NCI-H146 treated with DMSO at 0.1 percent for 48 hours (cell line): ENCODE measurements around the gene SMIM29.

ENCODE experiments used
- DNase-seq: peaks from one replicate; lab custom pipeline; 2025; ENCODE audit not compliant: unreplicated experiment; lab: John Stamatoyannopoulos, UW

Gene SMIM29

DNA sequence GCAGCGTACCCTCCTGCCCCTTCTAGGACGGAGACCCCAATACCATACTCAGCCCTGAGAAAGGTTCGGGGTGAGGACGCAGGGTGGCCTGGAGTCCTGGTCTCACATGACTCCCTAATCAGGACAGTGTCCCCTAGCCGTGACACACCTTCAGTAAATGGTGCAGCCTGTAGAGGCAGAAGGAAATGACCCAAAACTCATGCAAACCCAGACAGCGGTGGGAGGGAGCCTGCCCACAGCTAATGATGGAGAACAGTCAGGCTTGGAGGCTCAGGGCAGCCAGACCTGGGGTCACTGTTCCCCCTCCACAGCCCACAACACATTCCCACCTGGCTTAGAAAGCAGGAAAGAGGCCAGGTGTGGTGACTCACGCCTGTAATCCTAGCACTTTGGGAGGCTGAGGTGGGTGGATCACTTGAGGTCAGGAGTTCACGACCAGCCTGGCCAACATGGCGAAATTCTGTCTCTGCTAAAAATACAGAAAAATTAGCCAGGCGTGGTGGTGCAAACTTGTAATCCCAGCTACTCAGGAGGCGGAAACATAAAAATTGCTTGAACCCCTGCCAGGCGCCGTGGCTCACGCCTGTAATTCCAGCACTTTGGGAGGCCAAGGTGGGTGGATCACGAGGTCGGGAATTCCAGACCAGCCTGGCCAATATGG lies 20.9 kb downstream of the SMIM29 start:
- DNase-seq: no peak

- DNase-seq: no peak
Observed at GRCh38 chr6:34226731-34227586, 21.8 kb downstream of the SMIM29 start.

DNA sequence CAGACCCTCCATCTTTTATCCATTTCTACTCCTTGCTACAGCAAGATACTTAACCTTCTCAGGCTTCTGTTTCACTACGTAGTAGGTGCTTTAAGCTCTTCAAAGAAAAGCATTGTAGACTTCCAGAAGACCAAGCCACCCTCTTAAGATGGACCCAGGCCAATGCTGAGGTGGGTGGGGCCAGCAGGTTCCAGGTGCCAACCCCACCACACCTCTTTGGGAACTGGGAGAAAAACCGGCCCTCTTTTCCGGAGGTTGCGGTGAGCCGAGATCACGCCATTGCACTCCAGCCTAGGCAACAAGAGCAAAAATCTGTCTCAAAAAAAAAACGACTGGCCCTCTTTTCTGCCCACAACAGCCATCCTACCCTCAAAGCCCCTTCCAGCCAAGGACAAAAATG lies 22.7 kb downstream of the SMIM29 start:
- DNase-seq: no peak

- DNase-seq: no peak
Observed at GRCh38 chr6:34225551-34225950, 23.3 kb downstream of the SMIM29 start.

- peak; percentile 72 for DNase-seq
Observed at GRCh38 chr6:34223956-34224940, 24.6 kb downstream of the SMIM29 start.

DNA sequence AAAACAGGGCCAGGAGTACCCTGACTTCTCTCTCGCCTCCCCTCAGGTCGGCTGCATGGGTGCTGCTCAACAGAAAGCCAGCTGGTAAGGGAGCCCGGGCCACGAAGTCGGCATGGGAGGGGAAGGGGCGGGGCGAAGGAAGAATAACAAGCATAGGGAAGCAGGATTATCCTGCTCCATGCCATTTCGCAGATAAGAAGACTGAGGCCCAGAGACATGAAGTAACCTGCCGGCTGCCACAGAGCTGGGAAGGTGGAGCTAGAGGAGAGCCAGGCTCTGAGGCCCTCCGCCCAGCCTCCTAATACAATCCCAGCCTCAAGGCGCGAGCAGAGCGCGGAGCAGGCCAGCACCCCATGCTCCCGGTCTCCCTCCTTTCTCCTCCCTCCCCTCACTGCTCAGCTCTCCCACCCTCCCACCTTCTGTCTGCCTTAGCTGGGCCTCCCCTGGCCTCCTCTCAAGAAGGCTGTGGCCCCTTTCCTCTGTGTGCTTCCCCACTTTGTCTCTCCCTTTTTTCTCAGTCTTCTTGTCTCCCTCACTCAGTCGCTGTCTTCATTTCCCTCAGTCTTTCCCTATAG lies 25.3 kb downstream of the SMIM29 start:
- DNase-seq: no peak

DNA sequence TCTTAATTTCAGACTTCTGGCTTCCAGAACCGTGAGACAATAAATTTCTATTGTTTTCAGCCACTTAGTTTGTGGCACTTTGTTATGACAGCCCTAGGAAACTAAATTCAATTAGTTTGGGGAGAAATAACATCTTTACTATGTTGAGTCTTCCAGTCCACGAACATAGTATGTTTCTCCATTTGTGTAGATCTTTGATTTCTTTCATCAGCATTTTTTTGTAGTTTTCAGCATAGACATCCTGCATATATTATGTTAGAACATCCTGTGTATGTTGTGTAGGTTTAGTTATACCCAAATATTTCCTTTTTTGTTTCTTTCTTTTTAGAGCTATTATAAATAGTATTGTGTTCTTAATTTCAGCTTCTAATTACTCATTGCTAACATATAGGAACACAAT lies 30.1 kb downstream of the SMIM29 start:
- no peak for DNase-seq

- no peak for DNase-seq
Observed at GRCh38 chr6:34213772-34214171, 35.0 kb downstream of the SMIM29 start.

DNA sequence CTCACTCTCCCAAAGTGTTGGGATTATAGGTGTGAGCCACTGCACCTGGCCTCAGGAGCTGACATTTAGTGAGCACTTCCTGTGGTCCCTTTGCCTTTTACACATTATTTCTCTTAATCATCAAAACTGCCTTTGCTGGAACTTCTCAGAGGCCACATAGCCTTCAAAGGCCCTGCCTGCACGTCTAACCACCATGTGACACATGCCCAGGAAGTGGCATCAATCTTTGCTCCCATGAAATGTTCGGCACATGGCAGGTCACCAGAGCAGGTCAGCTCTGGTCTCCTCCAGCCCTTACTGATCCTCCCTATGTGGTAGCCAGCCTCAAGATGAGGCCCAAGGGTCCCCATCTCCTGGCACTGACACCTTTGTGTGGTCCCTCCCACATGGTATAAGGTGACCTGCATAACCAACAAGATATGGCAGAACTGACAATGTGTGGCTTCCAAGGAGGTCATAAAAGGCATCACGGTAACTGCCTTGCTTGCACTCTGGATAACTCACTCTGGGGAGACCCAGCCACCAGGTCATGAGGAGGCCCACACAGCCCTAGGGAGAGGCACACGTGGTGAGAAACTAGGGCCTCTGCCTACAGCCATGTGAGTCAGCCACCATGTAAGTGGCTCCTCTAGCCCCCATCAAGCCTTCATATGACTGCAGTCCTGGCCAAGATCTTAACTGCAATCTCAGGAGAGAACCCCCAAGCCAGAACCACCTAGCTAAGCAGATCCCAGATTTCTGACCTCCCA lies 40.9 kb downstream of the SMIM29 start:
- no peak for DNase-seq

GRCh38 chr6:34206726-34207125 lies 42.1 kb downstream of the SMIM29 start:
- no peak for DNase-seq

DNA sequence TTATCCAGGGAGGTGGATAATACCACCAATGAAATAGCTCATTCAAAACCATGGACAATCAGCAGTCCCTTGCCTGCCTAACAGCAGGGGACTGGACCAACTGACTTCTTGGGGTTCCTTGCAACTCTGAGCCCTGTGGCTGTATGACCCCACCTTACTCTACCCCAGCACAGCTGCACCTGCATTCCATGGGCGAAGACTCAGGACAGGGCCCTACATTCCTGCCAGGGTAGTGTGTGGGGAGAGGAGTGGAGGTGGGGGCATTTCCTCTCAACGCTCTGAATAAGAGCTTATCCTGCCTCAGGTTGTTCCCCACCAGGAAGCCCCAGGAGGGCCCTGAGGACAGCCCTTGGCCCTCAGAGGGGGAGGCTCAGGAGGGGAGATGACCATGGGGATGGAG lies 42.9 kb downstream of the SMIM29 start:
- no peak for DNase-seq

DNA sequence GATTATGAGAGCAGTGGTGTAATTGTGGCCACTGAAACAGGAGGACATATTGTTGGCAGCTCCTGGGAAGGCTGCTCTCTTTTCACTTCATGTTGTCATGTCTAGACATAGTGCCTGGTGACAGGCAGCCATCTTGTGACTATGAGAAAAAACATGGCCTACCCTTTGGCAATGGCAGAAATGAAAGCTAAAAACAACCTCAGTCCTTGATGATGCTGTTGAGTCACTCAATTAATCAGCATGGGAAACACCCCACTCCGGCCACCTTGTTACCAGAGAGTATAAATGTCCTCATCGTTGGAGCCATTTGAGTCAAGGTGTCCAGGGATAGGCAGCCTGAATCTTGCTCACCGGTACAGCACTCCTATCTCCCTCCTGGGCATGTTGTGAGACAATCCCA lies 43.3 kb downstream of the SMIM29 start:
- DNase-seq: no peak

DNA sequence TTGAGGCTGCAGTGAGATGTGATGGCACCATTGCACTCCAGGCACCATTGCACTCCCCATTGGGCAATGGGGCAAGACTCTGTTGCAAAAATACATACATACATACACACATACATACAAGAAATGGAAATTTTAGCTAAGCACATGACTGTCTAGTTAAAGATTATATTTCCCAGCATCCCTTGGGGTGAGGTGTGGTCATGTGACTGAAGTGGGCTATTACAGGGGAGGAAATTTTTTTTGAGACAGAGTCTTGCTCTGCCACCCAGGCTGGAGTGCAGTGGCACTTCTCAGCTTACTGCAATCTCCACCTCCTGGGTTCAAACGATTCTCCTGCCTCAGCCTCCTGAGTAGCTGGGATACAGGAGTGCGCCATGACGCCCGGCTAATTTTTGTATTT lies 44.1 kb downstream of the SMIM29 start:
- no peak for DNase-seq

- no peak for DNase-seq
Observed at GRCh38 chr6:34202329-34203201, 46.2 kb downstream of the SMIM29 start.

DNA sequence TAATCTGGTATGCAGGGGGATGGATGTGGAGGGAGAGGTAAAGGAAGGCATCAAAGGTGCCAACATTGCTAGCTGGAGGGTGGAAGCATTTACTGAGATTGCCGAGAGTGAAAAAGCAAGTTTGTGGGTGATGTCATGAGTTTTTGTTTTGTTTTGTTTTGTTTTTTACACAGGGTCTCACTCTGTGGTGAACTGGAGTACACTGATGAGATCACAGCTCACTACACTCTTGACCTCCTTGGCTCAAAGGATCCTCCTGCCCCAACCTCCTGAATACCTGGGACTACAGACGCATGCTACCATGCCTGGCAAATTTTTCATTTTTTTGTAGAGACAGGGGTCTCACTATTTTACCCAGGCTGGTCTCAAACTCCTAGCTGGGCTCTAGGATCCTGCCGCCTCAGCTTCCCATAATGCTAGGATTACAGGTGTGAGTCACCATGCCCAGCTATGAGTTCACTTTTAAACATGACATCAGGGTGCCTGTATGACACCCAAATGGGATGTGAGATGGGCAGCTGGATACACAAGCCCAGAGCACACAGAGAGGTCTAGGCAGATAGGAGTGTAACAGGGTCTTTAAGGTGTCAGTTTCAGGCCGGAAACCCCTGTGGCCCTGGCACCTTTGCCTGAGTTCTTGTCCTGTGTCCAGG lies 47.2 kb downstream of the SMIM29 start:
- no peak for DNase-seq

- no peak for DNase-seq
Observed at GRCh38 chr6:34200340-34200971, 48.4 kb downstream of the SMIM29 start.

DNA sequence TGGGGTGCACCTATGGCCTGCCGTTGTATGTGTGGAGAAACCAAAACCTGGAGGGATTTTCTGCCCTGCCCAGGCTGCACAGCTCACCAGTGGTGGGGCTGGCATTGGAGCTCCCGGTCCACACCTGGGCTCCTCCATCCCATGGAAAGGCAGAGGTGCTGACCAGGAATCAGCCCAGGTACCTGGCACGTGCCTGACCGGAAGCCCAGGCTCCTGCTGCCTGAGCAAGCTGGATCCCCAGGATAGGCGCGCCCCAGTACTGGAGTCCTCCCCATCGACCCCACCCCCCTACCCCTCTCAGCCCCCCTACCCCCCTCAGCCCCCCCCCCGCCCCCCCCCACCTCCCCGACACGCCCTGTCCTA lies 52.0 kb downstream of the SMIM29 start:
- no peak for DNase-seq
